Gastroesophageal sphincter (tissue), 3 donors: Measurements from ENCODE around the gene CELSR2.

Experiments
- POLR2A ChIP-seq, 2 donors: fragments of 450-650 bp; IDR thresholded peaks; one replicate each; pipeline ENCODE4 v1.6.1; 2017; ENCODE audit warnings: antibody characterized with exemption in 2 of 2, mild to moderate bottlenecking in 2 of 2, moderate library complexity in 1 of 2
- POLR2AphosphoS5 ChIP-seq: sonication (generic); formaldehyde crosslinking; IDR thresholded peaks from one replicate; pipeline ENCODE4 v1.6.1; 2017; ENCODE audit warnings: antibody characterized with exemption
- TF ChIP-seq, protein P1 (sequence below), 4 experiments: fragments of 200-600 bp in 2 of 4; fragments of 450-650 bp in 2 of 4; sonication (generic) in 1 of 4; IDR thresholded peaks; one replicate each; pipeline ENCODE4 v1.5.1; 2017 to 2019; ENCODE audit warnings: antibody characterized with exemption in 4 of 4, mild to moderate bottlenecking in 2 of 4, moderate library complexity in 2 of 4

DNA sequence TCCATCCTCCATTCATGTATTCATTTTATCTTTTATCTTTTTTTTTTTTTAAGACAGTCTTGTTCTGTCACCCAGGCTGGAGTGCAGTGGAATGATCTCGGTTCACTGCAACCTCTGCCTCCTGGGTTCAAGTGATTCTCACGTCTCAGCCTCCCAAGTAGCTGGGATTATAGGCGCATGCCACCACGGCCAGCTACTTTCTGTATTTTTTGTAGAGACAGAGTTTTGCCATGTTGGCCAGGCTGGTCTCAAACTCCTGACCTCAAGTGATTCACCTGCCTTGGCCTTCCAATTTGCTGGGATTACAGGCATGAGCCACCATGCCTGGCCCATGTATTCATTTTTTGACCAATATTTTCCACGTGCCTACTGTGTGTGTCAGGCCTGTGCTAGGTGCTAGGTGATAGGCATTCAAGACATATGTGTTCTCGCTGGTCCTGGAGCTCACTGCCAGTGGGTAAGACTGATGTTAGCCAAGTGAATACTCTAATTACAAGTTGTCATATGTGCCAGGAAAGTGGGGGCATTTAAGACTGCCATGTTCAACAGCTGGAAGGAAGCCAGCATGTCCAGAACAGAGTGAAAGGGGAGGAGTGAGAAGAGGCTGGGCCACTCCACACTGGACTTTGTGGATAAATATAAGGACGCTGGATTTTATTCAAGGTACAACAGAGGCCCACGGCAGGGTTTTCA lies 5.3 kb upstream of the CELSR2 start:
- no peak for TF ChIP-seq POLR2AphosphoS5
- TF ChIP-seq, protein P1, sequence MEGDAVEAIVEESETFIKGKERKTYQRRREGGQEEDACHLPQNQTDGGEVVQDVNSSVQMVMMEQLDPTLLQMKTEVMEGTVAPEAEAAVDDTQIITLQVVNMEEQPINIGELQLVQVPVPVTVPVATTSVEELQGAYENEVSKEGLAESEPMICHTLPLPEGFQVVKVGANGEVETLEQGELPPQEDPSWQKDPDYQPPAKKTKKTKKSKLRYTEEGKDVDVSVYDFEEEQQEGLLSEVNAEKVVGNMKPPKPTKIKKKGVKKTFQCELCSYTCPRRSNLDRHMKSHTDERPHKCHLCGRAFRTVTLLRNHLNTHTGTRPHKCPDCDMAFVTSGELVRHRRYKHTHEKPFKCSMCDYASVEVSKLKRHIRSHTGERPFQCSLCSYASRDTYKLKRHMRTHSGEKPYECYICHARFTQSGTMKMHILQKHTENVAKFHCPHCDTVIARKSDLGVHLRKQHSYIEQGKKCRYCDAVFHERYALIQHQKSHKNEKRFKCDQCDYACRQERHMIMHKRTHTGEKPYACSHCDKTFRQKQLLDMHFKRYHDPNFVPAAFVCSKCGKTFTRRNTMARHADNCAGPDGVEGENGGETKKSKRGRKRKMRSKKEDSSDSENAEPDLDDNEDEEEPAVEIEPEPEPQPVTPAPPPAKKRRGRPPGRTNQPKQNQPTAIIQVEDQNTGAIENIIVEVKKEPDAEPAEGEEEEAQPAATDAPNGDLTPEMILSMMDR (IDR thresholded peaks at IDR 0.05), result no peak
- TF ChIP-seq POLR2A (IDR thresholded peaks at IDR 0.05), result no peak
